Renal cortical epithelial cell (primary cell): ENCODE data around the gene LCAT. TPM values are rescaled to one million over a fixed set of nuclear protein-coding genes. Genes with fewer than 3 reads are reported as not detected.
"Not testable (repeated sequence)": the region's sequence is repeated elsewhere in the genome, so short reads cannot be mapped to it uniquely, and the experiment has no call there.

Source experiments
- DNase-seq: peaks from one replicate; pipeline ENCODE4 v3.0.0-alpha.2; 2011; ENCODE audit warnings: low read depth
- total RNA-seq: library from RNA; depleted of rRNA; stranded (reverse); fragments of >200 nt; gene quantifications from 2 replicates; pipeline ENCODE4 v1.2.3, GENCODE V29; 2014

Gene LCAT
- total RNA-seq, 1 donor from 2014 or later, result 5.8 TPM

GRCh38 chr16:67946966-67947558 lies 3.1 kb upstream of the LCAT start:
- DNase-seq, result no peak

GRCh38 chr16:67946128-67946569 lies 2.2 kb upstream of the LCAT start:
- no peak for DNase-seq

- no peak for DNase-seq
These were observed 1.5 kb upstream of the LCAT start for GRCh38 chr16:67945392-67945933.

- DNase-seq, result no peak
These were observed 921 bp upstream of the LCAT start for GRCh38 chr16:67944690-67945391.

GRCh38 chr16:67943256-67943618 lies 683 bp downstream of the LCAT start:
- DNase-seq, result no peak

- no peak for DNase-seq
These were observed 1.2 kb downstream of the LCAT start for GRCh38 chr16:67942510-67943255.

GRCh38 chr16:67942200-67942509 lies 1.8 kb downstream of the LCAT start:
- no peak for DNase-seq

- no peak for DNase-seq
These were observed 2.3 kb downstream of the LCAT start for GRCh38 chr16:67941469-67942199.

- DNase-seq, result no peak
These were observed 3.4 kb downstream of the LCAT start for GRCh38 chr16:67940446-67941089.

- DNase-seq, result no peak
These were observed 4.1 kb downstream of the LCAT start for GRCh38 chr16:67939507-67940445.

- DNase-seq, result not testable (repeated sequence)
These were observed 6.2 kb downstream of the LCAT start for GRCh38 chr16:67937713-67938112.

GRCh38 chr16:67936880-67937605 lies 6.9 kb downstream of the LCAT start:
- no peak for DNase-seq

GRCh38 chr16:67936124-67936879 lies 7.6 kb downstream of the LCAT start, which contains the start of gene PSMB10:
Gene PSMB10, minus strand, starts transcription at chr16:67936850. Its CDS starts 101 bp downstream, at chr16:67936749.
- DNase-seq, result peak; percentile 55

- peak; percentile 92 for DNase-seq
These were observed 8.4 kb downstream of the LCAT start for GRCh38 chr16:67935402-67936123.

- DNase-seq, result no peak
These were observed 8.9 kb downstream of the LCAT start for GRCh38 chr16:67935101-67935401.

GRCh38 chr16:67934306-67935100 lies 9.4 kb downstream of the LCAT start:
- DNase-seq, result no peak

GRCh38 chr16:67933805-67934204 lies 10.1 kb downstream of the LCAT start:
- DNase-seq, result no peak

GRCh38 chr16:67932462-67932840 lies 11.5 kb downstream of the LCAT start:
- no peak for DNase-seq
